K562 (cell line): ENCODE data around the gene FAM83F.

ENCODE experiments used
- FOSL1 ChIP-seq: fragments of 200-800 bp; sonication (Bioruptor generic); conservative IDR thresholded peaks from 2 replicates; pipeline ENCODE4 v1.6.1; 2016; ENCODE audit warnings: missing genetic modification characterization, missing compliant biosample characterization
- MECOM ChIP-seq: fragments of 250-450 bp; sonication (Bioruptor Pico); IDR thresholded peaks from 2 replicates; pipeline ENCODE4 v1.8.0; 2022; ENCODE audit warnings: inconsistent platforms
- POLR2AphosphoS5 ChIP-seq: IDR thresholded peaks from 2 replicates; pipeline ENCODE4 v1.6.1; 2011; ENCODE audit warnings: mild to moderate bottlenecking, low read depth, low read length, moderate library complexity; ENCODE audit not compliant: control insufficient read depth, insufficient read depth
- RBBP5 ChIP-seq: fragments of 200-600 bp; sonication (generic); IDR thresholded peaks from 2 replicates; pipeline ENCODE4 v1.6.1; 2012; ENCODE audit warnings: borderline replicate concordance, mild to moderate bottlenecking, low read length, control low read depth, inconsistent platforms; ENCODE audit not compliant: insufficient read depth, poor library complexity, severe bottlenecking
- SIX5 ChIP-seq, 2 experiments: IDR thresholded peaks; 2 replicates each; pipeline ENCODE4 v1.6.1; 2011; ENCODE audit warnings: low read length in 2 of 2, borderline replicate concordance in 1 of 2, low read depth in 1 of 2, mild to moderate bottlenecking in 1 of 2, moderate library complexity in 1 of 2; ENCODE audit not compliant: insufficient read depth in 1 of 2
- TAF1 ChIP-seq: IDR thresholded peaks from 2 replicates; pipeline ENCODE4 v1.6.1; 2011; ENCODE audit warnings: mild to moderate bottlenecking, low read length, moderate library complexity; ENCODE audit not compliant: insufficient read depth, control insufficient read depth, severe bottlenecking; ENCODE audit errors: extremely low read depth
- TF ChIP-seq, protein P1 (sequence below): fragments of 450-650 bp; IDR thresholded peaks from 2 replicates; pipeline ENCODE4 v1.6.1; 2016; ENCODE audit warnings: mild to moderate bottlenecking, moderate library complexity
- TF ChIP-seq, protein P2 (sequence below): sonication (generic); formaldehyde crosslinking; IDR thresholded peaks from 2 replicates; pipeline ENCODE4 v1.8.0; 2022; ENCODE audit warnings: missing genetic modification reagents, mild to moderate bottlenecking, borderline replicate concordance
- TF ChIP-seq, protein P3 (sequence below): fragments of 450-650 bp; IDR thresholded peaks from 2 replicates; pipeline ENCODE4 v1.6.1; 2017; ENCODE audit warnings: antibody characterized with exemption, mild to moderate bottlenecking
- TF ChIP-seq, protein P4 (sequence below), 3 experiments: IDR thresholded peaks in 2 of 3; conservative IDR thresholded peaks in 1 of 3; 2 replicates each; pipeline ENCODE4 v1.5.1; 2011 to 2012; ENCODE audit warnings: low read length in 3 of 3, mild to moderate bottlenecking in 3 of 3, control low read depth in 2 of 3, improper control_type of control experiment in 1 of 3, inconsistent platforms in 1 of 3, low read depth in 1 of 3, mixed read lengths in 1 of 3, moderate library complexity in 1 of 3; ENCODE audit not compliant: insufficient read depth in 2 of 3

DNA sequence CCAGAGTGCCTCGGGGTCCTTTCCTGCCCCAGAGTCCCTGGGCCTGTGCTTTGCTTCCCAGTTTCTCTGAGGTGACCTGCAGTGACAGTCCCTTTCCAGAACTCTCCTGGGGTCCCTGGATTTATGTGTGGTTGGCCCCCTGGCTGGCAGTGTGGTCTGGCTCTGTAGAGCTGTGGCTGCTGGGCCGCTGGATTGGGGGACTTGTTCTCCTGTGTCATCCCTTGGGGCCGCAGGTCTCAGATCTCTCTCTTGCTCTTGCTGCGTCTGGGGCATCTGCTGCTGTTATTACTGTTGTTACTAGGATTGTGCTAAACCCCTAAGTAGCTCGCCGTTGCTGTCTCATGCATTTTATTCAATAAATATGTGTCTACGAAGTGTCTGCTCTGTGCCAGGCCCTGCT, 31.9 kb downstream of the FAM83F start:
- TF ChIP-seq SIX5 (IDR thresholded peaks at IDR 0.05; ENCODE audit: borderline replicate concordance in 1 of 2, insufficient read depth in 1 of 2, low read depth in 1 of 2, low read length in 2 of 2): no peak
- TF ChIP-seq, protein P1, sequence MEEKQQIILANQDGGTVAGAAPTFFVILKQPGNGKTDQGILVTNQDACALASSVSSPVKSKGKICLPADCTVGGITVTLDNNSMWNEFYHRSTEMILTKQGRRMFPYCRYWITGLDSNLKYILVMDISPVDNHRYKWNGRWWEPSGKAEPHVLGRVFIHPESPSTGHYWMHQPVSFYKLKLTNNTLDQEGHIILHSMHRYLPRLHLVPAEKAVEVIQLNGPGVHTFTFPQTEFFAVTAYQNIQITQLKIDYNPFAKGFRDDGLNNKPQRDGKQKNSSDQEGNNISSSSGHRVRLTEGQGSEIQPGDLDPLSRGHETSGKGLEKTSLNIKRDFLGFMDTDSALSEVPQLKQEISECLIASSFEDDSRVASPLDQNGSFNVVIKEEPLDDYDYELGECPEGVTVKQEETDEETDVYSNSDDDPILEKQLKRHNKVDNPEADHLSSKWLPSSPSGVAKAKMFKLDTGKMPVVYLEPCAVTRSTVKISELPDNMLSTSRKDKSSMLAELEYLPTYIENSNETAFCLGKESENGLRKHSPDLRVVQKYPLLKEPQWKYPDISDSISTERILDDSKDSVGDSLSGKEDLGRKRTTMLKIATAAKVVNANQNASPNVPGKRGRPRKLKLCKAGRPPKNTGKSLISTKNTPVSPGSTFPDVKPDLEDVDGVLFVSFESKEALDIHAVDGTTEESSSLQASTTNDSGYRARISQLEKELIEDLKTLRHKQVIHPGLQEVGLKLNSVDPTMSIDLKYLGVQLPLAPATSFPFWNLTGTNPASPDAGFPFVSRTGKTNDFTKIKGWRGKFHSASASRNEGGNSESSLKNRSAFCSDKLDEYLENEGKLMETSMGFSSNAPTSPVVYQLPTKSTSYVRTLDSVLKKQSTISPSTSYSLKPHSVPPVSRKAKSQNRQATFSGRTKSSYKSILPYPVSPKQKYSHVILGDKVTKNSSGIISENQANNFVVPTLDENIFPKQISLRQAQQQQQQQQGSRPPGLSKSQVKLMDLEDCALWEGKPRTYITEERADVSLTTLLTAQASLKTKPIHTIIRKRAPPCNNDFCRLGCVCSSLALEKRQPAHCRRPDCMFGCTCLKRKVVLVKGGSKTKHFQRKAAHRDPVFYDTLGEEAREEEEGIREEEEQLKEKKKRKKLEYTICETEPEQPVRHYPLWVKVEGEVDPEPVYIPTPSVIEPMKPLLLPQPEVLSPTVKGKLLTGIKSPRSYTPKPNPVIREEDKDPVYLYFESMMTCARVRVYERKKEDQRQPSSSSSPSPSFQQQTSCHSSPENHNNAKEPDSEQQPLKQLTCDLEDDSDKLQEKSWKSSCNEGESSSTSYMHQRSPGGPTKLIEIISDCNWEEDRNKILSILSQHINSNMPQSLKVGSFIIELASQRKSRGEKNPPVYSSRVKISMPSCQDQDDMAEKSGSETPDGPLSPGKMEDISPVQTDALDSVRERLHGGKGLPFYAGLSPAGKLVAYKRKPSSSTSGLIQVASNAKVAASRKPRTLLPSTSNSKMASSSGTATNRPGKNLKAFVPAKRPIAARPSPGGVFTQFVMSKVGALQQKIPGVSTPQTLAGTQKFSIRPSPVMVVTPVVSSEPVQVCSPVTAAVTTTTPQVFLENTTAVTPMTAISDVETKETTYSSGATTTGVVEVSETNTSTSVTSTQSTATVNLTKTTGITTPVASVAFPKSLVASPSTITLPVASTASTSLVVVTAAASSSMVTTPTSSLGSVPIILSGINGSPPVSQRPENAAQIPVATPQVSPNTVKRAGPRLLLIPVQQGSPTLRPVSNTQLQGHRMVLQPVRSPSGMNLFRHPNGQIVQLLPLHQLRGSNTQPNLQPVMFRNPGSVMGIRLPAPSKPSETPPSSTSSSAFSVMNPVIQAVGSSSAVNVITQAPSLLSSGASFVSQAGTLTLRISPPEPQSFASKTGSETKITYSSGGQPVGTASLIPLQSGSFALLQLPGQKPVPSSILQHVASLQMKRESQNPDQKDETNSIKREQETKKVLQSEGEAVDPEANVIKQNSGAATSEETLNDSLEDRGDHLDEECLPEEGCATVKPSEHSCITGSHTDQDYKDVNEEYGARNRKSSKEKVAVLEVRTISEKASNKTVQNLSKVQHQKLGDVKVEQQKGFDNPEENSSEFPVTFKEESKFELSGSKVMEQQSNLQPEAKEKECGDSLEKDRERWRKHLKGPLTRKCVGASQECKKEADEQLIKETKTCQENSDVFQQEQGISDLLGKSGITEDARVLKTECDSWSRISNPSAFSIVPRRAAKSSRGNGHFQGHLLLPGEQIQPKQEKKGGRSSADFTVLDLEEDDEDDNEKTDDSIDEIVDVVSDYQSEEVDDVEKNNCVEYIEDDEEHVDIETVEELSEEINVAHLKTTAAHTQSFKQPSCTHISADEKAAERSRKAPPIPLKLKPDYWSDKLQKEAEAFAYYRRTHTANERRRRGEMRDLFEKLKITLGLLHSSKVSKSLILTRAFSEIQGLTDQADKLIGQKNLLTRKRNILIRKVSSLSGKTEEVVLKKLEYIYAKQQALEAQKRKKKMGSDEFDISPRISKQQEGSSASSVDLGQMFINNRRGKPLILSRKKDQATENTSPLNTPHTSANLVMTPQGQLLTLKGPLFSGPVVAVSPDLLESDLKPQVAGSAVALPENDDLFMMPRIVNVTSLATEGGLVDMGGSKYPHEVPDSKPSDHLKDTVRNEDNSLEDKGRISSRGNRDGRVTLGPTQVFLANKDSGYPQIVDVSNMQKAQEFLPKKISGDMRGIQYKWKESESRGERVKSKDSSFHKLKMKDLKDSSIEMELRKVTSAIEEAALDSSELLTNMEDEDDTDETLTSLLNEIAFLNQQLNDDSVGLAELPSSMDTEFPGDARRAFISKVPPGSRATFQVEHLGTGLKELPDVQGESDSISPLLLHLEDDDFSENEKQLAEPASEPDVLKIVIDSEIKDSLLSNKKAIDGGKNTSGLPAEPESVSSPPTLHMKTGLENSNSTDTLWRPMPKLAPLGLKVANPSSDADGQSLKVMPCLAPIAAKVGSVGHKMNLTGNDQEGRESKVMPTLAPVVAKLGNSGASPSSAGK: no peak
- TF ChIP-seq FOSL1 (tag): no peak
- no peak for TF ChIP-seq TAF1
- TF ChIP-seq, protein P2, sequence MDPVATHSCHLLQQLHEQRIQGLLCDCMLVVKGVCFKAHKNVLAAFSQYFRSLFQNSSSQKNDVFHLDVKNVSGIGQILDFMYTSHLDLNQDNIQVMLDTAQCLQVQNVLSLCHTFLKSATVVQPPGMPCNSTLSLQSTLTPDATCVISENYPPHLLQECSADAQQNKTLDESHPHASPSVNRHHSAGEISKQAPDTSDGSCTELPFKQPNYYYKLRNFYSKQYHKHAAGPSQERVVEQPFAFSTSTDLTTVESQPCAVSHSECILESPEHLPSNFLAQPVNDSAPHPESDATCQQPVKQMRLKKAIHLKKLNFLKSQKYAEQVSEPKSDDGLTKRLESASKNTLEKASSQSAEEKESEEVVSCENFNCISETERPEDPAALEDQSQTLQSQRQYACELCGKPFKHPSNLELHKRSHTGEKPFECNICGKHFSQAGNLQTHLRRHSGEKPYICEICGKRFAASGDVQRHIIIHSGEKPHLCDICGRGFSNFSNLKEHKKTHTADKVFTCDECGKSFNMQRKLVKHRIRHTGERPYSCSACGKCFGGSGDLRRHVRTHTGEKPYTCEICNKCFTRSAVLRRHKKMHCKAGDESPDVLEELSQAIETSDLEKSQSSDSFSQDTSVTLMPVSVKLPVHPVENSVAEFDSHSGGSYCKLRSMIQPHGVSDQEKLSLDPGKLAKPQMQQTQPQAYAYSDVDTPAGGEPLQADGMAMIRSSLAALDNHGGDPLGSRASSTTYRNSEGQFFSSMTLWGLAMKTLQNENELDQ (CRISPR knock-in tag): no peak
- no peak for TF ChIP-seq RBBP5
- TF ChIP-seq, protein P3, sequence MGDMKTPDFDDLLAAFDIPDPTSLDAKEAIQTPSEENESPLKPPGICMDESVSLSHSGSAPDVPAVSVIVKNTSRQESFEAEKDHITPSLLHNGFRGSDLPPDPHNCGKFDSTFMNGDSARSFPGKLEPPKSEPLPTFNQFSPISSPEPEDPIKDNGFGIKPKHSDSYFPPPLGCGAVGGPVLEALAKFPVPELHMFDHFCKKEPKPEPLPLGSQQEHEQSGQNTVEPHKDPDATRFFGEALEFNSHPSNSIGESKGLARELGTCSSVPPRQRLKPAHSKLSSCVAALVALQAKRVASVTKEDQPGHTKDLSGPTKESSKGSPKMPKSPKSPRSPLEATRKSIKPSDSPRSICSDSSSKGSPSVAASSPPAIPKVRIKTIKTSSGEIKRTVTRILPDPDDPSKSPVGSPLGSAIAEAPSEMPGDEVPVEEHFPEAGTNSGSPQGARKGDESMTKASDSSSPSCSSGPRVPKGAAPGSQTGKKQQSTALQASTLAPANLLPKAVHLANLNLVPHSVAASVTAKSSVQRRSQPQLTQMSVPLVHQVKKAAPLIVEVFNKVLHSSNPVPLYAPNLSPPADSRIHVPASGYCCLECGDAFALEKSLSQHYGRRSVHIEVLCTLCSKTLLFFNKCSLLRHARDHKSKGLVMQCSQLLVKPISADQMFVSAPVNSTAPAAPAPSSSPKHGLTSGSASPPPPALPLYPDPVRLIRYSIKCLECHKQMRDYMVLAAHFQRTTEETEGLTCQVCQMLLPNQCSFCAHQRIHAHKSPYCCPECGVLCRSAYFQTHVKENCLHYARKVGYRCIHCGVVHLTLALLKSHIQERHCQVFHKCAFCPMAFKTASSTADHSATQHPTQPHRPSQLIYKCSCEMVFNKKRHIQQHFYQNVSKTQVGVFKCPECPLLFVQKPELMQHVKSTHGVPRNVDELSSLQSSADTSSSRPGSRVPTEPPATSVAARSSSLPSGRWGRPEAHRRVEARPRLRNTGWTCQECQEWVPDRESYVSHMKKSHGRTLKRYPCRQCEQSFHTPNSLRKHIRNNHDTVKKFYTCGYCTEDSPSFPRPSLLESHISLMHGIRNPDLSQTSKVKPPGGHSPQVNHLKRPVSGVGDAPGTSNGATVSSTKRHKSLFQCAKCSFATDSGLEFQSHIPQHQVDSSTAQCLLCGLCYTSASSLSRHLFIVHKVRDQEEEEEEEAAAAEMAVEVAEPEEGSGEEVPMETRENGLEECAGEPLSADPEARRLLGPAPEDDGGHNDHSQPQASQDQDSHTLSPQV: no peak
- TF ChIP-seq, protein P4, sequence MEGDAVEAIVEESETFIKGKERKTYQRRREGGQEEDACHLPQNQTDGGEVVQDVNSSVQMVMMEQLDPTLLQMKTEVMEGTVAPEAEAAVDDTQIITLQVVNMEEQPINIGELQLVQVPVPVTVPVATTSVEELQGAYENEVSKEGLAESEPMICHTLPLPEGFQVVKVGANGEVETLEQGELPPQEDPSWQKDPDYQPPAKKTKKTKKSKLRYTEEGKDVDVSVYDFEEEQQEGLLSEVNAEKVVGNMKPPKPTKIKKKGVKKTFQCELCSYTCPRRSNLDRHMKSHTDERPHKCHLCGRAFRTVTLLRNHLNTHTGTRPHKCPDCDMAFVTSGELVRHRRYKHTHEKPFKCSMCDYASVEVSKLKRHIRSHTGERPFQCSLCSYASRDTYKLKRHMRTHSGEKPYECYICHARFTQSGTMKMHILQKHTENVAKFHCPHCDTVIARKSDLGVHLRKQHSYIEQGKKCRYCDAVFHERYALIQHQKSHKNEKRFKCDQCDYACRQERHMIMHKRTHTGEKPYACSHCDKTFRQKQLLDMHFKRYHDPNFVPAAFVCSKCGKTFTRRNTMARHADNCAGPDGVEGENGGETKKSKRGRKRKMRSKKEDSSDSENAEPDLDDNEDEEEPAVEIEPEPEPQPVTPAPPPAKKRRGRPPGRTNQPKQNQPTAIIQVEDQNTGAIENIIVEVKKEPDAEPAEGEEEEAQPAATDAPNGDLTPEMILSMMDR (IDR thresholded peaks at IDR 0.05 in 2 of 3, conservative IDR thresholded peaks at IDR 0.05 in 1 of 3; ENCODE audit: insufficient read depth in 2 of 3, low read depth in 1 of 3, low read length in 3 of 3): no peak
- no peak for TF ChIP-seq MECOM (CRISPR knock-in tag)
- TF ChIP-seq POLR2AphosphoS5: no peak
